Naive B cell (primary cell): ENCODE measurements around the gene HSPA8. TPM values are rescaled to one million over a fixed set of nuclear protein-coding genes. Genes with fewer than 3 reads are reported as not detected.
A peak's percentile ranks its signal among the peaks of the same experiment; 100 is the strongest.
"Not testable (repeated sequence)": the region's sequence is repeated elsewhere in the genome, so short reads cannot be mapped to it uniquely, and the experiment has no call there.

ENCODE experiments used
- ATAC-seq, 2 donors: fragments of 150-1000 bp; cut with Tn5 transposase; 2 replicates each; pipeline ENCODE4 v1.10.0; 2021; ENCODE audit warnings: low read depth in 2 of 2, mild to moderate bottlenecking in 2 of 2, moderate library complexity in 2 of 2
- DNase-seq: peaks from one replicate; pipeline ENCODE4 v3.0.0; 2022
- H3K27ac Mint-ChIP-seq, 6 donors: one replicate each; pipeline ENCODE4 v1.8.0; 2020 to 2022; ENCODE audit warnings: mild to moderate bottlenecking in 6 of 6, mixed read lengths in 6 of 6, moderate library complexity in 5 of 6, inconsistent platforms in 2 of 6
- H3K27me3 Mint-ChIP-seq, 3 donors: one replicate each; pipeline ENCODE4 v1.8.0; 2021 to 2022; ENCODE audit warnings: mixed read lengths in 3 of 3, mild to moderate bottlenecking in 1 of 3
- H3K36me3 Mint-ChIP-seq, 2 donors: one replicate each; pipeline ENCODE4 v1.8.0; 2020 to 2022; ENCODE audit warnings: mixed read lengths in 2 of 2, inconsistent platforms in 1 of 2, mild to moderate bottlenecking in 1 of 2
- H3K4me1 Mint-ChIP-seq, 3 donors: one replicate each; pipeline ENCODE4 v1.8.0; 2020 to 2022; ENCODE audit warnings: mixed read lengths in 3 of 3, inconsistent platforms in 1 of 3, mild to moderate bottlenecking in 1 of 3, moderate library complexity in 1 of 3
- H3K4me3 Mint-ChIP-seq, 8 donors: one replicate each; pipeline ENCODE4 v1.8.0; 2020 to 2022; ENCODE audit warnings: mild to moderate bottlenecking in 8 of 8, mixed read lengths in 8 of 8, moderate library complexity in 8 of 8, inconsistent platforms in 2 of 8
- H3K9me3 Mint-ChIP-seq, 7 donors: one replicate each; pipeline ENCODE4 v1.8.0; 2020 to 2022; ENCODE audit warnings: mixed read lengths in 7 of 7, mild to moderate bottlenecking in 5 of 7, inconsistent platforms in 2 of 7, moderate library complexity in 1 of 7
- polyA plus RNA-seq, 6 donors: library from polyadenylated mRNA; unstranded; fragments of 300-500 nt; fragmentation: Illumina TruSeq; gene quantifications; one replicate each; pipeline ENCODE4 v1.2.3, GENCODE V29; 2021; ENCODE audit warnings: low read depth in 6 of 6

HSPA8 gene
- 100 to 1,000 TPM; 390 to 727 (median 594) TPM for polyA plus RNA-seq

DNA sequence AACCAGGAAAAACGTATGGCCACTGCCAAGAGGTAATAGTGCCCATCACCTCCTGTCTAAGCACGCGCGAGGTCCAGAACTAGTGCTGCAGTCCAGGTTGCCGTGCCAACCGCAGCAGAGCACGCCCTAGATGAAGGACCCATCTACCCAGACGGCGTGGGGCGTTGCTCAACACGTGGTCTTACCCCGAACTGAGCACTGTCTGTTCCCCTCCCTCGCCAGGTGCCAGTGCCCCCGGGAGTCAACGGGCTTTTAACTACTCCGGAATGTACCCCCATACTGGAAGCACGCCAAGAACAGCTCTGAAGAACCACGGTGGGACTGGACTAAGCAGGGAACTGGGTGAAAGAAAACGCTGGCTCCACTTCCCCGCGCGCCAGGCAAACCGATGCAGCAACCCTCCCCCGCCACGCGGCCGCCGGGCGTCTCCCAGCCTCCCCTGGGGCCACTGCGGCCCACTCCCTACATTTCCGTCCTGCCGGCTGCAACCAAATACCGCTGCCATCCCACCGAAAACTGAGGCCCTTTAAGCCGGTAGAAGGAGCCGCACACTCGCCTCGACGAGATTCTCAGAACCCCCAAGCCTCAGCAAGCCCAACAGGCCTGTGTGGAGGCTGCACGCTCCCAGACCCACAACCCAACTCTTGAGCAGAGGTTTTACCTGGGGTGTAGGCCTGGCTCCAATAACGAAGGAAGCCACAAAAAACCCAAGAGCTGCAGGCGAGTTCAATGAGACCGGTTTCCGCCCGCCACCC, at the start of gene HSPA8:
HSPA8 (minus strand) TSS at position 734 of the 755 bp plus-strand sequence. CDS start 812 bp downstream, outside the sequence.
- peaks cover 35 to 36% of the 10 kb centered on the region in 2 donors for H3K36me3 Mint-ChIP-seq

DNA sequence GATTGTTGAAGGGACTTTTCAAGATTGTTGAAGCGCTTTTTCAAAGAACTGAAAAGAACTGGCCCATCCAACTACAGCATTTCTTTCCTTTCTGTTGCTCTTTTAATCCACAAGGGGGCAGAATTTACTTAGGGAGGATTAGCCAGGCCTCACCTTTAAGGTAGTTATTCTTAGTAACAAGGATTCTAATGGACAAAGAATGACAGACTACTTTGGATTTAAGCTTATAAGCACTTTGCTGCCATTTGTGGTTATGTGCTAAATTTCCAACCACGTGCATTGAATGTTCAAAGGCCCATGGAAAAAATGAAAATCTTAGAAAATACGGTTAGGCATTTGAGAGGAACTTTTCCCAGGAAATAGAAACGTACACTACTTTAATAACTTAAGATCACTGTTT, 49.5 kb upstream of the HSPA8 start:
- no peak overlapping the region for H3K27ac Mint-ChIP-seq
- ATAC-seq, result peak in 1 of 2 donors; percentile 23

More for the DNA sequence above, at the start of gene HSPA8:
- ATAC-seq (peak in 1 of 2 donors; percentile 5), DNase-seq (peak; percentile 54)
- peak within 1 kb of the TSS; percentile 96 to 99 (median 98) for H3K27ac Mint-ChIP-seq
- peaks cover 53 to 81% (median 73%) of the 10 kb centered on the region in 3 donors for H3K4me1 Mint-ChIP-seq
- H3K4me3 Mint-ChIP-seq, result peak within 1 kb of the TSS; percentile 98 to 100 (median 98)
- H3K27me3 Mint-ChIP-seq, result no peaks in the 10 kb centered on the region
- no peaks in the 10 kb centered on the region for H3K9me3 Mint-ChIP-seq

DNA sequence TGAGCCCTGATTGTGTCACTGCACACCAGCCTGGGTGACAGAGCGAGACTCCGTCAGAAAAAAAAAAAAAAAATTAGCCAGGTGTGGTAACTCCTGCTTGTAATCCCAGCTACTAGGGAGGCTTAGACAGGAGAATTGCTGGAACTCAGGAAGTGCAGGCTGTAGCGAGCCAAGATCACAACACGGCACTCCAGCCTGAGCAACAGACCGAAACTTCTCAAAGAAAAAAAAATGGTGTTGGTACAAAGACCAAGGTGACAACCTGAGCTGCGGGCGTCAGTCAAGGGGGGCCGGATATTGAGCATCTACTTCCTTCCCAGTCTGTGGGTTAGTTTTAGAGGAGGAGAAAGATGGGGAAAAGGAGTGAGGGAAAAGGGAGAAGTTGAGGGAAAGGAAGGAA, 48.5 kb upstream of the HSPA8 start:
- H3K4me3 Mint-ChIP-seq, result no peak overlapping the region

More for the DNA sequence above, 49.5 kb upstream of the HSPA8 start:
- no peaks in the 10 kb centered on the region for H3K4me1 Mint-ChIP-seq
- H3K4me3 Mint-ChIP-seq, result no peak overlapping the region
- peaks cover 8 to 32% (median 11%) of the 10 kb centered on the region in 3 donors for H3K27me3 Mint-ChIP-seq
- H3K9me3 Mint-ChIP-seq, result peaks cover 0 to 13% (median 6%) of the 10 kb centered on the region in 7 donors
- H3K36me3 Mint-ChIP-seq, result no peaks in the 10 kb centered on the region
- no peak for DNase-seq

DNA sequence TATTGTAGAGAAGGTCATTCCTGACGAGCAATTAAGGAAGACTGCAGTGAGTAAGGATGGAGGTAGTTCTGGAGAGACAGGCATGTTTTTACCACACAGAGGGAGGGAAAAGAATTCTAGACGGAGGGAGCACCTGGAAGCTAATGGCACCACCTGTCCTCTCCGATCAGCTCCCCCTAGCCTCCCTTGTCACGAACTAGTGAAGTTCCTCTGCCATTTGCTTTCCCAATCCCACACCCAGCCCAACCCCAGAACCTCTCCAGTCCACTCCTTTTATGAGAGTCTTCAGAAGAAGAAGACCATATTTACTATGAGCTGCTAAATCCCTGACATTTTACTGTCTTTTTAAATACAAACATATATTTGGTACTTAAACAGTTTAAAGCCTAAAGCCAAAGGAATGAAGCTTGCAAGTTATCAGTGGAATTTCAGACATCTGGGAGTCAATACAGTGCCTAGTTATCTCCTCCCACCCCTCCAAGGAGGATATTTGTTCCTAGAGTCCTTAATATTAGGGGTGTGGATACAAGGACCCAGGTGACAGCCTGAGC, 46.1 kb upstream of the HSPA8 start:
- no peak for ATAC-seq

More for the DNA sequence above, 48.5 kb upstream of the HSPA8 start:
- H3K27ac Mint-ChIP-seq, result no peak overlapping the region
- H3K4me1 Mint-ChIP-seq, result peaks cover 0 to 2% (median 0%) of the 10 kb centered on the region in 3 donors
- no peaks in the 10 kb centered on the region for H3K36me3 Mint-ChIP-seq
- no peak for ATAC-seq
- peaks cover 0 to 3% (median 0%) of the 10 kb centered on the region in 7 donors for H3K9me3 Mint-ChIP-seq
- H3K27me3 Mint-ChIP-seq, result peaks cover 7 to 32% (median 8%) of the 10 kb centered on the region in 3 donors
- DNase-seq, result no peak

DNA sequence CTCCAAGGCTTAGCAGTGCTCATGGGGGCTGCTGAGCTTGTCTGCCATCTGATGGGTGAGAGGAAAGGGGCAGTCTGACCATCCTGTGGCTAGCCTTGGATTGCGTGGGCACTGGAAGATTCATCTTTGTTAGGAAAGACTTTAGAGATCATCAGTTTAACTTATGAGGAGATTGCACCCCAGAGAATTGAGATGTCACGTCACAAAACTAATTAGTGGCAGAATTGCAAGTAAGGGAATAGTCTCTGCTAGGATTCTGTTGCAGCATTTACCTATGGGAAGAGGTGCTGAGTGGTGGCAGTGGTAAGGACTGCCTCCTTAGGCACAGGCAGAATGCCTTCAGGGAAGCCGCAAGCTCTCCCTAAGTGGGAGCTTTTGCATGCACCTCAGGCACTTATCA, 42.8 kb upstream of the HSPA8 start:
- ATAC-seq (no peak), DNase-seq (no peak)
- Mint-ChIP-seq H3K4me3 (no peak overlapping the region), H3K4me1 (peaks cover 2 to 11% (median 4%) of the 10 kb centered on the region in 3 donors), H3K27ac (no peak overlapping the region), H3K27me3 (peaks cover 10 to 26% (median 15%) of the 10 kb centered on the region in 3 donors), H3K36me3 (no peaks in the 10 kb centered on the region), H3K9me3 (no peaks in the 10 kb centered on the region)

More for the DNA sequence above, 46.1 kb upstream of the HSPA8 start:
- Mint-ChIP-seq H3K27ac (no peak overlapping the region), H3K4me1 (peaks cover 2 to 9% (median 4%) of the 10 kb centered on the region in 3 donors), H3K4me3 (no peak overlapping the region), H3K27me3 (peaks cover 8 to 22% (median 16%) of the 10 kb centered on the region in 3 donors), H3K36me3 (no peaks in the 10 kb centered on the region), H3K9me3 (no peaks in the 10 kb centered on the region)
- no peak for DNase-seq

DNA sequence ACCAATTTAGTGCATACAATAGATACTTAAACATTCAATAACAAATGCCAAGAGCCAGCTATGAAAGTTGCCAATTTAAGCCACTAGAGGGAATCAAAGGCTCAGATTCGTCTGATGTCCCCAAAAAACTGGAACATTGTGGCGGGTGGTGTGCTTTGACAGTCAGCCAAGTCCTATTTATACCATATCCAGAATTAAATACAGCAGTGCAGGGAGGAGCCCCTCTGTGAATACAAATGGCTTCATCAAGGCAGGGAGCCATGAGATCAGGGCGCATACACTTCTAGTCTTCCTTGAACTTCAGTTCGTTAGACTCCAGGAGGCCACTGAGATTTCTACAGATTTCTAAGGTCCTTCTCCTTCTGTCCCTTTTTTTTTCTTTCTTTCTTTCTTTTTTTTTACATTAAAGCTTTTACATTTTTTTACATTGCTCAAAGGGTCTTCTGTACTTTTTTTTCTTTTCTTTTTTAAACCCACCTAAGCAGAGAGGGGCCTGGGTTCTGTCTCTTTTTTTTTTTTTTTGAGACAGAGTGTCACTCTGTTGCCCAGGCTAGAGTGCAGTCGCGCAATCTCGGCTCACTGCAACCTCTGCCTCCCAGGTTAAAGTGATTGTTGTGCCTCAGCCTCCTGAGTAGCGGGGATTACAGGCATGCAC, 41.5 kb upstream of the HSPA8 start:
- no peak overlapping the region for H3K4me3 Mint-ChIP-seq
- no peaks in the 10 kb centered on the region for H3K9me3 Mint-ChIP-seq
- H3K4me1 Mint-ChIP-seq, result peaks cover 2 to 11% (median 4%) of the 10 kb centered on the region in 3 donors
- H3K27me3 Mint-ChIP-seq, result peaks cover 9 to 25% (median 13%) of the 10 kb centered on the region in 3 donors
- peak; percentile 23 to 37 for ATAC-seq
- no peak overlapping the region for H3K27ac Mint-ChIP-seq
- DNase-seq, result peak; percentile 6
- H3K36me3 Mint-ChIP-seq, result no peaks in the 10 kb centered on the region

DNA sequence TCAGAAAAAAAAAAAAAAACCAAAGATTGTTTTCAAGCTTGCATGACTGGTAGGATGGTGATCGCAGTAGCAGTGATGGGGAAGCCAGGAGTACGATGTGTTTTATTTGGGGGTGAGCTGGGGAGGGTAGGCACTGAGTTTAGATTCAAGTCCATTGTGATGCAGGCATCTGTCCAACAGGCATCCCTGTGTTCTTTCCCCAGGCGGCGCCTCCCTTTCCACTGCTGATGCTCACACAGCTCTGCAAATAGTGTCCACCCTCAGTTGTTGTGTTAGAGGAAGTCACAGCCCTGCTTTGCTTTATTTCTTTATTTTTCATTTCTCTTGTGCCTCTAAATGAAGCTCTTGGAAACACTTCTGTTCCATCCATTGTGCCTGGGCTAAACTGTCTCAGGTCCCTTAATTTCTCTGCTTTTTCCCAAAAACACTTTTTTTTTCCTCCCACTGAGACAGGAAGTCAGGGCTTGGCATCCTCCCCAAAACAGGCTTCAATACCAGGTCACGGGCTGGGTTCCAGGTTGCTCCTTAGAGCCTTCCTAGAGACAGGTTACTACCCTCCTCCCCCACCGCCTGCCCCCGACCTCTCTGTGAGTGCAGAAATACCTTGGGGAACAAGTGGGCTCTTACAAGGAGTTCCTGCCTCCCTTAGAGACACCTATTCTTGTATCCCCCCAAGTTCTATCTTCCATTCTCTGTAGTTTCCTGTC, 38.6 kb upstream of the HSPA8 start:
- DNase-seq, result no peak
- H3K27me3 Mint-ChIP-seq, result peaks cover 8 to 14% (median 9%) of the 10 kb centered on the region in 3 donors
- H3K36me3 Mint-ChIP-seq, result no peaks in the 10 kb centered on the region
- no peaks in the 10 kb centered on the region for H3K9me3 Mint-ChIP-seq
- H3K27ac Mint-ChIP-seq, result no peak overlapping the region
- no peak overlapping the region for H3K4me3 Mint-ChIP-seq
- no peak for ATAC-seq
- peaks cover 2 to 11% (median 4%) of the 10 kb centered on the region in 3 donors for H3K4me1 Mint-ChIP-seq

DNA sequence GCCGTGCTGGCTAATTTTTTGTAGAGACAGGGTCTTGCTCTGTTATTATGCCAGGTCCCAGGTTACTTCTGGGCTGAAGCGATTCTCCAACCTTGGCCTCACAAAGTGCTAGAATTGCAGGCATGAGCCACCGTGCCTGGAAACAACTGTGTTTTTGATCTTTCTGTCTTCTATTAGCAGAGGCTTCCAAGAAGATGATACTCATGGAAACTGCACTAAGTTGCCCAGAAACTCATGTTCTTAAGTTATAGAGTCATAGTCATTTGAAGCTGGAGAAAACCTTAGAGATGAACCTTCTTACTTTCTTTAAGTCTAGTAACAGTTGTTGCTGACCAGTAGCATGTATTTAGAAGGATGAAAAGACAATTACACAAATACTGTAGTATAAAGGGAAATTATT, 37.1 kb upstream of the HSPA8 start:
- H3K27ac Mint-ChIP-seq, result peak overlapping the region in 1 of 6 donors; percentile 55

DNA sequence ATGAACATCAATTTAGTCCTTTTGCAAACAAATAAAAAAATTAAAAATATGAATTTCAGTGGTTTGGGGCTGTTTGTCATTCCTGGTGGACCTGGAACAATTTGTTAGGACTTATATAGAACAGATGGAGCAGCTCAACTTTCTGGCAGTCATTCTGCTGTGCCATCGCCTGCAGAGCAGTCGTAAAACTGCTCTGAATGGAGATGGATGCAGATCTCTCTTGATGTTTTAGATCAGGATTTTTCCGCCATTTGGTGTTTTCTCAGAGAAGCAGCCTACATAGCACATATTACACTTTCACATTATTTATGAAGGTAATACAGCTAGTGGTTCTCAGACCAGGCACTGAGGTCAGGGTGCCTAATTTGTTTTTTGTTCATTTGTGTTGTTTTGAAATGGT, 31.8 kb upstream of the HSPA8 start:
- Mint-ChIP-seq H3K9me3 (no peaks in the 10 kb centered on the region), H3K4me3 (no peak overlapping the region), H3K36me3 (no peaks in the 10 kb centered on the region), H3K4me1 (no peaks in the 10 kb centered on the region), H3K27ac (no peak overlapping the region), H3K27me3 (no peaks in the 10 kb centered on the region)
- ATAC-seq (no peak), DNase-seq (no peak)

More for the DNA sequence above, 37.1 kb upstream of the HSPA8 start:
- Mint-ChIP-seq H3K4me1 (peaks cover 2 to 5% (median 4%) of the 10 kb centered on the region in 3 donors), H3K4me3 (no peak overlapping the region), H3K27me3 (peaks cover 5 to 14% (median 8%) of the 10 kb centered on the region in 3 donors), H3K36me3 (no peaks in the 10 kb centered on the region), H3K9me3 (no peaks in the 10 kb centered on the region)
- ATAC-seq, result no peak
- no peak for DNase-seq

DNA sequence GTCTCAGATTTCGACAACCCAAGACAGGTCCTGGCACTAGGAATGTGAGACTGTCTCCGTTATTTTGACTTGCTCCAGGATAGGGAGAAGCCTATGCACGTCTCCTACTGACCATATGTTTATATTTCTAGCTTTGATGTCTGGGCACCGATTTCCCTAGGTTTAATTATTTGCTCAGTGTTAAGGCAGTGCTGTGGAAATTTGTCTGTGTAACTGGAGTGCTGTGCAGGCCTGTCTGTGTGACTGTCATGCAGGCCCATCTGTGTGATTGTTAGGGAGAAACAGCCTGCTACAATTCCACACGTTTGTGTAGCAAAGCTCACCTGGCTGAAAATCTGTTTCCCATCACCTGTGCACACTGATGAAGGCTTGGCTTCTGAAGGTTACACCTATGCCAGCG, 29.6 kb upstream of the HSPA8 start:
- Mint-ChIP-seq H3K9me3 (no peaks in the 10 kb centered on the region), H3K4me3 (no peak overlapping the region), H3K27ac (peak overlapping the region in 2 of 6 donors; percentile 22 to 60), H3K27me3 (no peaks in the 10 kb centered on the region), H3K36me3 (no peaks in the 10 kb centered on the region), H3K4me1 (no peaks in the 10 kb centered on the region)
- DNase-seq (no peak), ATAC-seq (no peak)

DNA sequence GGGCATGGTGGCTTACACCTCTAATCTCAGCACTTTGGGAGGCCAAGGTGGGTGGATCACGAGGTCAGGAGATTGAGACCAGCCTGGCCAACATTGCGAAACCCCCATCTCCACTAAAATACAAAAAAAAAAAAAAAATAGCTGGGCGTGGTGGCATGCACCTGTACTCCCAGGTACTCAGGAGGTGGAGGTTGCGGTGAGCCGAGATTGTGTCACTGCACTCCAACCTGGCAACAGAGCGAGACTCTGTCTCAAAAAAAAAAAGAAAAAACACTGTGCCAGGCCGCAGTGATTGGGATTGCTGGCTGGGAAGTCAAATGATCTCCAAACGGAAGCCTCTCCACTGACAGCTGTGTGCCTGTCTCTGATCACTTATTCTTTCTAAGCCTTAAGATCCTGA, 28.2 kb upstream of the HSPA8 start:
- H3K27ac Mint-ChIP-seq, H3K36me3 Mint-ChIP-seq, H3K9me3 Mint-ChIP-seq, H3K4me3 Mint-ChIP-seq, H3K27me3 Mint-ChIP-seq, ATAC-seq, H3K4me1 Mint-ChIP-seq, DNase-seq: not testable (repeated sequence)

DNA sequence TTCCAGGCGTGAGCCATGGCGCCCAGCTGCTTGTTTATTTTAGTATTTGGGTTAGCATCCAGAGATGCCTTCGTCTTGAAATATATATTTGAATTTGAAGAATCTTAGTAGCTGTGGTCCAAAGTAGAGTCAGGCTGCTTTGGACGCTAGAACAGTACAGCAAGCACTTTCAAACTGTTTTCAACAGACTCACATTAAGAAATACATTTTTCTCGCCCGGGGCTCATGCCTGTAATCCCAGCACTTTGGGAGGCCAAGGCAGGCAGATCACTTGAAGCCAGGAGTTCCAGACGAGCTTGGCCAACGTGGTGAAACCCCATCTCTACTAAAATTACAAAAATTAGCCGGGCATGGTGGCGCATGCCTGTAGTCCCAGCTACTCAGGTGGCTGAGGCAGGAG, 27.0 kb upstream of the HSPA8 start:
- not testable (repeated sequence) for H3K27me3 Mint-ChIP-seq, H3K9me3 Mint-ChIP-seq, H3K4me3 Mint-ChIP-seq, ATAC-seq, H3K27ac Mint-ChIP-seq, H3K36me3 Mint-ChIP-seq, H3K4me1 Mint-ChIP-seq, DNase-seq

DNA sequence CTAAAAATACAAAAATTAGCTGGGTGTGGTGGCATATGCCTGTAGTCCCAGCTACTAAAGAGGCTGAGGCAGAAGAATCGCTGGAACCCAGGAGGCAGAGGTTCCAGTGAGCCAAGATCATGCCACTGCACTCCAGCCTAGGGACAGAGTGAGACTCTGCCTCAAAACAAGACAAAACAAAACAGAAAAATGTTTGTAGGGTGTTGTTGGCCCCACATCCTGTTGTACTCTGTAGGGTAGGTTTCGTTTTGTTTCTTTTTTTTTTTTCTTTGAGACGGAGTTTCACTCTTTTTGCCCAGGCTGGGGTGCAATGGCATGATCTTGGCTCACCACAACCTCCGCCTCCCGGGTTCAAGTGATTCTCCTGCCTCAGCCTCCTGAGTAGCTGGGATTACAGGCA, 25.7 kb upstream of the HSPA8 start:
- H3K4me1 Mint-ChIP-seq, DNase-seq, H3K9me3 Mint-ChIP-seq, H3K27me3 Mint-ChIP-seq, H3K4me3 Mint-ChIP-seq, ATAC-seq, H3K36me3 Mint-ChIP-seq: not testable (repeated sequence)
- H3K27ac Mint-ChIP-seq, result peak overlapping the region in 1 of 6 donors; percentile 47
